Measurements from ENCODE around the gene SH2B3. TPM values are rescaled to one million over a fixed set of nuclear protein-coding genes. Genes with fewer than 3 reads are reported as not detected.

Gene SH2B3
- total and polyA plus RNA-seq, 2 of the 13 experiments (the other 11 are each of a cell fraction or from before 2014, with no cell fraction given): 6.8 to 6.9 TPM

GRCh38 chr12:111367661-111368221 is 38.0 kb upstream of the SH2B3 start (continued):
- TF ChIP-seq, protein P1, sequence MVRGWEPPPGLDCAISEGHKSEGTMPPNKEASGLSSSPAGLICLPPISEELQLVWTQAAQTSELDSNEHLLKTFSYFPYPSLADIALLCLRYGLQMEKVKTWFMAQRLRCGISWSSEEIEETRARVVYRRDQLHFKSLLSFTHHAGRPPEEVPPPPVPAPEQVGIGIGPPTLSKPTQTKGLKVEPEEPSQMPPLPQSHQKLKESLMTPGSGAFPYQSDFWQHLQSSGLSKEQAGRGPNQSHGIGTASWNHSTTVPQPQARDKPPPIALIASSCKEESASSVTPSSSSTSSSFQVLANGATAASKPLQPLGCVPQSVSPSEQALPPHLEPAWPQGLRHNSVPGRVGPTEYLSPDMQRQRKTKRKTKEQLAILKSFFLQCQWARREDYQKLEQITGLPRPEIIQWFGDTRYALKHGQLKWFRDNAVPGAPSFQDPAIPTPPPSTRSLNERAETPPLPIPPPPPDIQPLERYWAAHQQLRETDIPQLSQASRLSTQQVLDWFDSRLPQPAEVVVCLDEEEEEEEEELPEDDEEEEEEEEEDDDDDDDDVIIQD (CRISPR knock-in tag; IDR thresholded peaks at IDR 0.05; ENCODE audit: low read depth): peak; percentile 56
- TF ChIP-seq ZNF383 (CRISPR knock-in tag; IDR thresholded peaks at IDR 0.05; ENCODE audit: borderline replicate concordance) (no peak), KDM4B (CRISPR knock-in tag; IDR thresholded peaks at IDR 0.05) (peak; percentile 47; the same call in 1 of the 2 replicates), ZNF441 (CRISPR knock-in tag; IDR thresholded peaks at IDR 0.05; ENCODE audit: borderline replicate concordance) (no peak; the same call in 1 of the 2 replicates), KLF6 (CRISPR knock-in tag; IDR thresholded peaks at IDR 0.05) (peak; percentile 22; the same call in 1 of the 2 replicates), ZFP36L1 (CRISPR knock-in tag; IDR thresholded peaks at IDR 0.05) (peak; percentile 73; the same call in 1 of the 2 replicates), MED13 (CRISPR knock-in tag; IDR thresholded peaks at IDR 0.05) (peak; percentile 87), MED1 (CRISPR knock-in tag; IDR thresholded peaks at IDR 0.05) (peak; percentile 96), HOXA5 (CRISPR knock-in tag; IDR thresholded peaks at IDR 0.05) (0 out of 2 replicates have a peak, but pooled peaks have one; percentile 72), ZHX1 (CRISPR knock-in tag; IDR thresholded peaks at IDR 0.05; ENCODE audit: low read depth) (peak; percentile 70; the same call in 1 of the 2 replicates), TP53 (CRISPR knock-in tag; conservative IDR thresholded peaks at IDR 0.05) (no peak), RFX5 (IDR thresholded peaks at IDR 0.05; ENCODE audit: low read depth, low read length) (no peak), SMAD1 (CRISPR knock-in tag; IDR thresholded peaks at IDR 0.05; ENCODE audit: borderline replicate concordance, low read depth) (no peak), ZNF841 (CRISPR knock-in tag; IDR thresholded peaks at IDR 0.05; ENCODE audit: borderline replicate concordance) (no peak), HDAC1 (CRISPR knock-in tag; IDR thresholded peaks at IDR 0.05) (peak; percentile 91), NR2C2 (CRISPR knock-in tag; IDR thresholded peaks at IDR 0.05; ENCODE audit: borderline replicate concordance) (peak; percentile 86), ZNF879 (CRISPR knock-in tag; IDR thresholded peaks at IDR 0.05) (no peak)
- TF ChIP-seq, protein P2, sequence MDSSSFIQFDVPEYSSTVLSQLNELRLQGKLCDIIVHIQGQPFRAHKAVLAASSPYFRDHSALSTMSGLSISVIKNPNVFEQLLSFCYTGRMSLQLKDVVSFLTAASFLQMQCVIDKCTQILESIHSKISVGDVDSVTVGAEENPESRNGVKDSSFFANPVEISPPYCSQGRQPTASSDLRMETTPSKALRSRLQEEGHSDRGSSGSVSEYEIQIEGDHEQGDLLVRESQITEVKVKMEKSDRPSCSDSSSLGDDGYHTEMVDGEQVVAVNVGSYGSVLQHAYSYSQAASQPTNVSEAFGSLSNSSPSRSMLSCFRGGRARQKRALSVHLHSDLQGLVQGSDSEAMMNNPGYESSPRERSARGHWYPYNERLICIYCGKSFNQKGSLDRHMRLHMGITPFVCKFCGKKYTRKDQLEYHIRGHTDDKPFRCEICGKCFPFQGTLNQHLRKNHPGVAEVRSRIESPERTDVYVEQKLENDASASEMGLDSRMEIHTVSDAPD (CRISPR knock-in tag; IDR thresholded peaks at IDR 0.05): peak; percentile 86
- TF ChIP-seq, protein P3, sequence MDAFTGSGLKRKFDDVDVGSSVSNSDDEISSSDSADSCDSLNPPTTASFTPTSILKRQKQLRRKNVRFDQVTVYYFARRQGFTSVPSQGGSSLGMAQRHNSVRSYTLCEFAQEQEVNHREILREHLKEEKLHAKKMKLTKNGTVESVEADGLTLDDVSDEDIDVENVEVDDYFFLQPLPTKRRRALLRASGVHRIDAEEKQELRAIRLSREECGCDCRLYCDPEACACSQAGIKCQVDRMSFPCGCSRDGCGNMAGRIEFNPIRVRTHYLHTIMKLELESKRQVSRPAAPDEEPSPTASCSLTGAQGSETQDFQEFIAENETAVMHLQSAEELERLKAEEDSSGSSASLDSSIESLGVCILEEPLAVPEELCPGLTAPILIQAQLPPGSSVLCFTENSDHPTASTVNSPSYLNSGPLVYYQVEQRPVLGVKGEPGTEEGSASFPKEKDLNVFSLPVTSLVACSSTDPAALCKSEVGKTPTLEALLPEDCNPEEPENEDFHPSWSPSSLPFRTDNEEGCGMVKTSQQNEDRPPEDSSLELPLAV (CRISPR knock-in tag; conservative IDR thresholded peaks at IDR 0.05; ENCODE audit: low read depth): no peak
- TF ChIP-seq, protein P4, sequence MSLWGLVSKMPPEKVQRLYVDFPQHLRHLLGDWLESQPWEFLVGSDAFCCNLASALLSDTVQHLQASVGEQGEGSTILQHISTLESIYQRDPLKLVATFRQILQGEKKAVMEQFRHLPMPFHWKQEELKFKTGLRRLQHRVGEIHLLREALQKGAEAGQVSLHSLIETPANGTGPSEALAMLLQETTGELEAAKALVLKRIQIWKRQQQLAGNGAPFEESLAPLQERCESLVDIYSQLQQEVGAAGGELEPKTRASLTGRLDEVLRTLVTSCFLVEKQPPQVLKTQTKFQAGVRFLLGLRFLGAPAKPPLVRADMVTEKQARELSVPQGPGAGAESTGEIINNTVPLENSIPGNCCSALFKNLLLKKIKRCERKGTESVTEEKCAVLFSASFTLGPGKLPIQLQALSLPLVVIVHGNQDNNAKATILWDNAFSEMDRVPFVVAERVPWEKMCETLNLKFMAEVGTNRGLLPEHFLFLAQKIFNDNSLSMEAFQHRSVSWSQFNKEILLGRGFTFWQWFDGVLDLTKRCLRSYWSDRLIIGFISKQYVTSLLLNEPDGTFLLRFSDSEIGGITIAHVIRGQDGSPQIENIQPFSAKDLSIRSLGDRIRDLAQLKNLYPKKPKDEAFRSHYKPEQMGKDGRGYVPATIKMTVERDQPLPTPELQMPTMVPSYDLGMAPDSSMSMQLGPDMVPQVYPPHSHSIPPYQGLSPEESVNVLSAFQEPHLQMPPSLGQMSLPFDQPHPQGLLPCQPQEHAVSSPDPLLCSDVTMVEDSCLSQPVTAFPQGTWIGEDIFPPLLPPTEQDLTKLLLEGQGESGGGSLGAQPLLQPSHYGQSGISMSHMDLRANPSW (CRISPR knock-in tag; IDR thresholded peaks at IDR 0.05; ENCODE audit: borderline replicate concordance): no peak; the same call in 1 of the 2 replicates

Measured in HepG2 (cell line).